NCI-H2107 (cell line): Measurements from ENCODE around the gene CAPNS1.
"Not testable (repeated sequence)": the region's sequence is repeated elsewhere in the genome, so short reads cannot be mapped to it uniquely, and the experiment has no call there.

Experiments used
- DNase-seq: peaks from one replicate; lab custom pipeline; 2025; lab: John Stamatoyannopoulos, UW

The CAPNS1 gene

GRCh38 chr19:36114721-36115452, 25.0 kb upstream of the CAPNS1 start, which contains the start of gene POLR2I:
TSS of gene POLR2I (minus strand) at chr19:36114875. CDS start at chr19:36114856, 19 bp downstream.
- peak; percentile 97 for DNase-seq

DNA sequence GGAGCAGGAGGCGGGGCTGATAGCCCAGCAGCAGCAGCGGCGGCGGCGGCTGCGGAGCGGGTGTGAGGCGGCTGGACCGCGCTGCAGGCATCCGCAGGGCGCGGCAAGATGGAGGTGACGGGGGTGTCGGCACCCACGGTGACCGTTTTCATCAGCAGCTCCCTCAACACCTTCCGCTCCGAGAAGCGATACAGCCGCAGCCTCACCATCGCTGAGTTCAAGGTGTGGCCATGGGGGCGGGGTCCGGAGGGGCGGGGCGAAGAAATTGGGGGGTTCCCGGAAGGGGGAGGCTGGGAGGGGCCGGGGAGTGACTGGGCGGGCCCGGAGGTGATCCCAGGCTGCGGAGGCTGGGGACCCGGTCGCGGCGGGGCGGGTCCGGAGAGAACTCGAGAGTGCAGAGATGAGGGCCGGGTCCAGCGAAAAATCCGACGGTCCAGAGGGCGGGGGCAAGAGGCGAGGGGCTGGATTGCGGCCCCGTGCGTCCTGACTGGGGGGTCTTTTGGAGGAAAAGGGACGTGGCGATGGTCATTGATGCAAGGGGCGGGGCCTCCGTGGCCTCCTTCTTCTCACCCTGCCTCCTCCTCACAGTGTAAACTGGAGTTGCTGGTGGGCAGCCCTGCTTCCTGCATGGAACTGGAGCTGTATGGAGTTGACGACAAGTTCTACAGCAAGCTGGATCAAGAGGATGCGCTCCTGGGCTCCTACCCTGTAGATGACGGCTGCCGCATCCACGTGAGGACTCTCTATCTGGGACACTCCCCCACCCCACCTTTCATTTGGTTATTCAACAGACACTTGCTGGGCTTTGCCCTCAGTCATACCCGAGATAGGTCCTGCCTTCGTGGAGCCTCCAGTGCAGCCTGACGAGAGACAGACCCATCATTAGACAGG, 24.2 kb upstream of the CAPNS1 start, which contains the start of gene TBCB:
TSS of gene TBCB (plus strand) at position 16 of the 891 bp plus-strand sequence. CDS start at position 109, 93 bp downstream.
- no peak for DNase-seq

- DNase-seq: no peak
Observed at GRCh38 chr19:36116344-36116637, 23.6 kb upstream of the CAPNS1 start.

- DNase-seq: no peak
Observed at GRCh38 chr19:36120092-36120983, 19.5 kb upstream of the CAPNS1 start.

- no peak for DNase-seq
Observed at GRCh38 chr19:36120984-36121358, 18.9 kb upstream of the CAPNS1 start.

- DNase-seq: no peak
Observed at GRCh38 chr19:36121486-36122124, 18.3 kb upstream of the CAPNS1 start.

GRCh38 chr19:36125557-36125956, 14.3 kb upstream of the CAPNS1 start:
- no peak for DNase-seq

DNA sequence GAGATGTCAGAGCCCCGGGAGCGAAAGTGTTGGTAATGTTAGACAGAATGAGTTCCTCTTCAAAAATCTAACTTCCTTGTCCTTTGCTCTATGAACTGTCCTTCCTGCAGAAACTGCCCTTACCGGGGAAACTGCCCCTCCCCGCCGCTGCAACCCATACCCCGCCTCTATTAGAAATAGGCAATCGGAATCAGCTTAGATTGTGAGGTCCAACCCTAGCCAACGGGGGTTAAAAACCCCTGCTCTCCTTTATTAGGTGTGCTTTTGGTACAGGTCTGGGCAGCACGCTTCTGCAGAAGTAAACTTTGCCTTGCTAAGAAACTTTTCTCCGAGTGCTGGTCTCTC, 11.5 kb upstream of the CAPNS1 start:
- no peak for DNase-seq

- not testable (repeated sequence) for DNase-seq
Observed at GRCh38 chr19:36131221-36131620, 8.6 kb upstream of the CAPNS1 start.

DNA sequence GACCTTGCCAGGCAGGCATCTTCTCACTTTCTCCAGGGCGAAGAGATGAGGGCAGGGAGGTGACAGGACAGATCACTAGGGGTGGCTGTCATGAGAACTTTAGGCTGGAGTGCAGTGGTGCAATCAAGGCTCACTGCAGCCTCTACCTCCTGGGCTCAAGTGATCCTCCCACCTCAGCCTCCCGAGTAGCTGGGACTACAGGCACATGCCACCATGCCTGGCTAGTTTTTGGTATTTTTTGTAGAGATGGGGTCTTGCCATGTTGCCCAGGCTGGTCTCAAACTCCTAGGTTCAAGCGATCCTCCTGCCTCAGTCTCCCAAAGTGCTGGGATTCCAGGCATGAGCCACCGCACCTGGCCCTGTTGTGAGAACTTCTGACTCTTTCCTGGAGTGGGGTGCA, 5.0 kb upstream of the CAPNS1 start:
- not testable (repeated sequence) for DNase-seq

DNA sequence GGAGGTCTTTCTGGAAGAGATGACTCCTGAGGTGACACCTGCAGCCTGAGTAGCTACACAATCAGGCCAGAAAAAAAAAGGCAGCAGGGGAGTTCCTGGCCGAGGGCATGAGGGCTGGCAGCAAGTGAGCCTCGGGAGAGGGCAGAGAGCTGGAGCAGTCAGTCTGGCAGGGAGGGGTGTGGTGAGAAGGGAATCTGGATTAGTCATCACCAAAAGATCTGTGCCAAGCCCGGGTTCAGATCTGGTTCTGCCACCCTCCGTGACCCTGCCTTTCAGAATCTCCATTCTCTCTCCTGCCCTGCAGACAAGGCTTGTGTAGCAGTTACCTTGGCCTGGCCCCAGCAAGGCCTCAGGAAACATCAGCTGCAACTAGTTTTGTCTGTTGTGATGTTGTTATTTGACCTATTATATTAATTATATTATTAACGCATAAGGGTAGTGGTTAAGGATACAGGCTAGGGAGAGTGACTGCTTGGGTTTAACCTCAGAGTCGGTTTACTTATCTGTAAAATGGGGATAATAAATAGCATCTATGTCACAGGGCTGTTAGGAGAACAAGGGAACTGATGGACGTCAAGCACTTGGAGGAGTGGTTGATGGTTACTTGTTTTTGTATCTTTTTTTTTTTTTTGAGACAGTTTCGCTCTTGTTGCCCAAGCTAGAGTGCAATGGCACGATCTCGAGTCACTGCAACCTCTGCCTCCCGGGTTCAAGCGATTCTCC, 2.7 kb upstream of the CAPNS1 start:
- no peak for DNase-seq

GRCh38 chr19:36139120-36139472, 770 bp upstream of the CAPNS1 start:
- no peak for DNase-seq

DNA sequence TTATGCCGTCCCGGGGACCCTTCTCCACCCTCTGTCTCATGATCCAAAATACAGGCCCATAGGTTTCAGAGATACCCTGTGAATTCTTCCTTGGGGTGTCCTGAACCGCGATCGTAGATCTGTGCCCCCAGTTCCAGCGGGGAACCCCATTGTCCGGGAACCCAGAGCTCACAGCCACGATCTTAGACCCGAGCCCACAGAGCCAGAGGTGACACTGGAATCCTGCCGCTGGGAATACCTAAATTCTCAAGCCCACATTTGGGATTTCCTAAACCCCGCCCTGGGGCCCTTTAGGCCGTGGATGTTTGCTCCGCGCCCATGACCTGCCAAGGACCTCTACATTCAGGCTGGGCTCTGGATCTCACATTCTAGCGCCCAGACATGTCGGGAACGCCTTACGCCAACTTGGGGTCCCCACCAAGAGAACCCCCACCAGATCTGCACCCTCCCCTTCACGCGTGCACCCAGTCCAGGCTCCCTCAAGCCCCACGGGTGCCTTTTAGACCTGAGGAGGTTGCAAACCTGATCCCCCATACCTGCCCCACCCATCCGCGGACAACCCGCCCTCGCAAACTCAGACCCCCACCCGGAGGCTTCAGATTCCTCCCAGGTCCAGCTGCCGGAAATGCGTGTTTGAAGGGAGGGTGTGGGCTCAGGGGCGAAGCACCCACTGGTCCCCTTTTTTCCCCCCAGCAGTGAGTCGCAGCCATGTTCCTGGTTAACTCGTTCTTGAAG, 605 bp downstream of the CAPNS1 start:
- no peak for DNase-seq

GRCh38 chr19:36141039-36141927, 1.4 kb downstream of the CAPNS1 start:
- peak; percentile 69 for DNase-seq

DNA sequence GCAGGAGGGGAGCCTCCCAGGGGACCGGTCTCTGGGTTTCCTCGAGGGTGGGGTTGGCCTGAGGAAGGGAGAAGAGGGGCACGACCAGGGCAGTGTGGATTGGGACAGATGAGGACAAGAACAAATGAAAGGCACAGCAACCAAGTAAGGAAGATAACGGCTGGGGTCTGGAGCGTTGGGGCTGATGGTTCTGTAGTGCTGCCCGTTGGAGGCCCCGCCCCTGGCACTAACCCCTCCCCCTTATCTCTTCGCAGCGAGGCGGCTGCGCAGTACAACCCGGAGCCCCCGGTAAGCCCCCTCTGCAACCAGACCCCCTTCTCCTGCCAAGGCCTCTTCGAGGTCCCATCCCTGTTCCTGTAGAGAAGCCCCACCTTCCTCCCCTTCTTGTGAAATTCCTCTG, 2.2 kb downstream of the CAPNS1 start:
- no peak for DNase-seq

DNA sequence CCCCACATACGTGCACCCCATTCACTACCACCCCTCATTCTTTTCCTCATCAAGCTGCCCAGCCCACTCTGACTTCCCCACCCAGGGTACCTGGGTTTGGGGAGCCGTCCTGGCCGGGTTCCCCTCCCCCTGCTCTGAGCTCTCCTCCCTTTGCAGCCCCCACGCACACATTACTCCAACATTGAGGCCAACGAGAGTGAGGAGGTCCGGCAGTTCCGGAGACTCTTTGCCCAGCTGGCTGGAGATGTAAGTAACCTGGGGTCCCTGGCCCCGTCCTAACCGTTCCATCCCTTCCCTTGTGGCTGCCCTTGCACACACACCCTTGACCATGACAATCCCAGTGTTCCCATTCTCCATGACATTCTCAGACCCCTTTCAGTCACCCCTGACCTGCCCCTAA, 2.6 kb downstream of the CAPNS1 start:
- DNase-seq: no peak

- DNase-seq: no peak
Observed at GRCh38 chr19:36144624-36145023, 4.8 kb downstream of the CAPNS1 start.

GRCh38 chr19:36149673-36150406, 10.0 kb downstream of the CAPNS1 start:
- no peak for DNase-seq

GRCh38 chr19:36150586-36150985, 10.7 kb downstream of the CAPNS1 start:
- DNase-seq: no peak
